ENCODE data around the gene MUC13.

The MUC13 gene

GRCh38 chr3:124867511-124867910 is 67.0 kb downstream of the MUC13 start:
- TF ChIP-seq NFIC (IDR thresholded peaks at IDR 0.05), result no peak
- TF ChIP-seq MAX (IDR thresholded peaks at IDR 0.05), result no peak
- no peak for TF ChIP-seq REST (IDR thresholded peaks at IDR 0.05; ENCODE audit: low read depth)
- TF ChIP-seq TEAD4 (IDR thresholded peaks at IDR 0.05), result no peak
- TF ChIP-seq RAD21 (IDR thresholded peaks at IDR 0.05; ENCODE audit: low read depth), result no peak
- TF ChIP-seq USF1 (IDR thresholded peaks at IDR 0.05), result no peak
- no peak for TF ChIP-seq FOXM1 (IDR thresholded peaks at IDR 0.05; ENCODE audit: borderline replicate concordance, low read depth)
- no peak for TF ChIP-seq CREB1 (IDR thresholded peaks at IDR 0.05; ENCODE audit: low read depth)
- TF ChIP-seq TCF12 (IDR thresholded peaks at IDR 0.05; ENCODE audit: low read depth), result no peak
- no peak for TF ChIP-seq CEBPB (IDR thresholded peaks at IDR 0.05)
- no peak for TF ChIP-seq YY1 (IDR thresholded peaks at IDR 0.05; ENCODE audit: low read depth)
- no peak for TF ChIP-seq EGR1 (IDR thresholded peaks at IDR 0.05)
- TF ChIP-seq EP300 (IDR thresholded peaks at IDR 0.05; ENCODE audit: borderline replicate concordance), result no peak
- TF ChIP-seq ZBTB7A (IDR thresholded peaks at IDR 0.05; ENCODE audit: low read depth), result no peak
- TF ChIP-seq TAF1 (IDR thresholded peaks at IDR 0.05; ENCODE audit: low read depth), result no peak

GRCh38 chr3:124862006-124862405 is 72.5 kb downstream of the MUC13 start:
- TF ChIP-seq TCF12 (IDR thresholded peaks at IDR 0.05; ENCODE audit: low read depth) (no peak), NFIC (IDR thresholded peaks at IDR 0.05) (no peak), EP300 (IDR thresholded peaks at IDR 0.05; ENCODE audit: borderline replicate concordance) (no peak), EGR1 (IDR thresholded peaks at IDR 0.05) (no peak), TEAD4 (IDR thresholded peaks at IDR 0.05) (no peak), RAD21 (IDR thresholded peaks at IDR 0.05; ENCODE audit: low read depth) (no peak), ZBTB7A (IDR thresholded peaks at IDR 0.05; ENCODE audit: low read depth) (no peak), CEBPB (IDR thresholded peaks at IDR 0.05) (no peak), REST (IDR thresholded peaks at IDR 0.05; ENCODE audit: low read depth) (no peak), TAF1 (IDR thresholded peaks at IDR 0.05; ENCODE audit: low read depth) (no peak), CREB1 (IDR thresholded peaks at IDR 0.05; ENCODE audit: low read depth) (no peak), MAX (IDR thresholded peaks at IDR 0.05) (no peak), FOXM1 (IDR thresholded peaks at IDR 0.05; ENCODE audit: borderline replicate concordance, low read depth) (no peak), YY1 (IDR thresholded peaks at IDR 0.05; ENCODE audit: low read depth) (no peak), USF1 (IDR thresholded peaks at IDR 0.05) (no peak)

- TF ChIP-seq RAD21 (IDR thresholded peaks at IDR 0.05; ENCODE audit: low read depth) (no peak), TEAD4 (IDR thresholded peaks at IDR 0.05) (no peak), EP300 (IDR thresholded peaks at IDR 0.05; ENCODE audit: borderline replicate concordance) (no peak), ZBTB7A (IDR thresholded peaks at IDR 0.05; ENCODE audit: low read depth) (no peak), FOXM1 (IDR thresholded peaks at IDR 0.05; ENCODE audit: borderline replicate concordance, low read depth) (no peak), YY1 (IDR thresholded peaks at IDR 0.05; ENCODE audit: low read depth) (no peak), TAF1 (IDR thresholded peaks at IDR 0.05; ENCODE audit: low read depth) (no peak), NFIC (IDR thresholded peaks at IDR 0.05) (no peak), CREB1 (IDR thresholded peaks at IDR 0.05; ENCODE audit: low read depth) (no peak), TCF12 (IDR thresholded peaks at IDR 0.05; ENCODE audit: low read depth) (no peak), CEBPB (IDR thresholded peaks at IDR 0.05) (no peak), EGR1 (IDR thresholded peaks at IDR 0.05) (no peak), USF1 (IDR thresholded peaks at IDR 0.05) (no peak), REST (IDR thresholded peaks at IDR 0.05; ENCODE audit: low read depth) (no peak), MAX (IDR thresholded peaks at IDR 0.05) (no peak)
These were observed 73.5 kb downstream of the MUC13 start for GRCh38 chr3:124861041-124861440.

All from Ishikawa (cell line).